ENCODE measurements around the gene DNTTIP2.
"Not testable (repeated sequence)": the region's sequence is repeated elsewhere in the genome, so short reads cannot be mapped to it uniquely, and the experiment has no call there.

Gene DNTTIP2

DNA sequence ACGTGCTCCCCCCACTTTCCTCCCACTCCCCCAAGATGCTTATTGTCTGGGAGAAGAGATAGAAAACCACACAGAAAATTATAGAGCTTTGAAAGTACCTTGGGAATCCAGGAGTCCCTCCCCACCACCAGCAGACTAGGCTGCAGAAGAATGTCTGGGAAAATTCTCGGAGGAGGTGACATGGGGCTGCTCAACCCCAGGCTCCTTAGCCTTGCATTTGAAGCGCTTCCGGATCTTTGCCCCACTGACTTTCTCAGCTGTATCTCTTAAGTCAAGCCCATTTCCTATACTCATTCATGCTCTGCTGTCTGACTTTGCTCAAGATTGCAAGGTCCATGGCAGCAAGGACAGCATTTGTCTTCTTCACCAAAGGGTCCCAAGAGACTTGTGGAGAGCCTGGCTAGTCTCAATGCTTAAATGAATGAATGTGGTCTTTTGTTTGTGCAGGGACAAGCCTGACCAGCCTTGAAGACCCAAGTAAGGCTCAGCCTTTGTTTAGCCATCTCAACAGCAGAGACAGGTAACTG, 38.0 kb downstream of the DNTTIP2 start:
- no peak for DNase-seq

- no peak for DNase-seq
Measured at GRCh38 chr1:93839753-93840152, 39.3 kb downstream of the DNTTIP2 start.

DNA sequence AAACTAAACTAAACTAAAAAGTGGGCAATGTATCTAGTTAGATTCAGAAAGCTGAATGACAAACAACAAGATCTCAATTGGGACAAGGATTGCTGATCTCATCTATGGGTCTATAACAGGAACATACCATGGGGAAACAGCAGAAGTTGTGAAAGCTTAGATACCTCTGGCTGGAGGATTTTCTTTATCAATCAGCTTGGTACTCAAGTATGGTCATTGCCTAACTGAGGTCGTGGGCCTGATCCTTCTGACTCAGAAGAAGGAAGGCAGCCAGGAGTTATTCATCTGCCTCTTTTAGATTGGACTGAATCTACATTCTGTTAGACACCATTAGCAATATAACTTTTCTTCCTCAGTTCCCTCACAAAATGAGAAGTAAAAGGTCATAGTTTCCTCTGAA, 39.7 kb downstream of the DNTTIP2 start:
- peak; percentile 76 for DNase-seq

DNA sequence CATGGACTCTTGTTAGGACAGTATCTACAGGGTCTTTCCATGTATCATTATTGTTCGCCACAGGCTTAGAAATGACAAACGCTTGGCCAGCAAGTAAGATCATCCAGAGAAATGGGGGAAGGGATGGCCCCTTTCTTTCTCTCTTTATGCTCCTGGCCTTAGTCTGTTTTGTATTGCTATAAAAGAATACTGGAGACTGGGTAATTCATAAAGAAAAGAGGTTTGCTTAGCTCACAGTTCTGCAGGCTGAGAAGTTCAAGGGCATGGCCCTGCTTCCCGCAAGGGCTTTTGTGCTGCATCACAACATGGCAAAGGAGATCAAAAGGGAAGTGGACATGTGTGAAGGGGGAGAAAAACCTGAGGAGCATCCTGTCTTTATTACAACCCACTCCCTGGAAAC, 41.0 kb downstream of the DNTTIP2 start:
- DNase-seq = no peak

DNA sequence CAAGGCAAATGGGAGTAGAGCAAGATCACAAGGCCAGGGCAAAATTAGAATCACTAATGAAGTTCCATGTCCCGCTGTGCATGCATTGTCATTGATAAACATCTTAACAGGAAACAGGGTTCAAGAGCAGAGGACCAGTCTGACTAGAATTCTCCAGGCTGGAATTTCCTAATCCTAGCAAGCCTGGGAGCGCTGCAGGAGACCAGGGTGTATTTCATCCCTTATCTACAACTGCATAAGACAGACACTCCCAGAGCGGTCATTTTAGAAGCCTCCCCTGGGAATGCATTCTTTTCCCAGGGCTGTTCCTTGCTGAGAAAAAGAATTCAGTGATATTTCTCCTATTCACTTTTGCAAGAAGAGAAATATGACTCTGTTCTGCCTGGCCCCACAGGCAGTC, 45.7 kb downstream of the DNTTIP2 start:
- DNase-seq = not testable (repeated sequence)

DNA sequence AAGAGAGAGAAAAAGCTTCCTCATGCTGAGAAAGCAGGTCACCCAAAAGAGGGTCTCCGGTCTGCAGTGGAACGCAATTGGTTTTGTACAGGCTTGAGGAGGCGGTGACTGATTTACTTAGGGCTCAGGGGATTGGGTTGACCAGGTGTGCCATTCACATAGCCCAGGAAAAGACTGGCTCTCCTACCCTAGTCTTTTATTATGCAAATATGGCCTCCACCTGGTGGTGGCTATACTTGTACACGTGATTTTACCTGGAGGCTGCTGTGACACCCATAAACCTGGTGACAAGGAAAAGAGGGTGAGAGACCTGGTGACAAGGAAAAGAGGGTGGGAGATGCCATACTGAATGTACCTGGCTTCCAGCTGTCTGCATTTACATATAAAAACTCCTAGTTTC, 49.9 kb downstream of the DNTTIP2 start:
- no peak for DNase-seq

- DNase-seq = no peak
Measured at GRCh38 chr1:93828367-93828755, 50.6 kb downstream of the DNTTIP2 start.

- peak; percentile 69 for DNase-seq
Measured at GRCh38 chr1:93827633-93828366, 51.2 kb downstream of the DNTTIP2 start.

- DNase-seq = no peak
Measured at GRCh38 chr1:93827128-93827527, 51.9 kb downstream of the DNTTIP2 start.

GRCh38 chr1:93824834-93825233, 54.2 kb downstream of the DNTTIP2 start:
- DNase-seq = no peak

DNA sequence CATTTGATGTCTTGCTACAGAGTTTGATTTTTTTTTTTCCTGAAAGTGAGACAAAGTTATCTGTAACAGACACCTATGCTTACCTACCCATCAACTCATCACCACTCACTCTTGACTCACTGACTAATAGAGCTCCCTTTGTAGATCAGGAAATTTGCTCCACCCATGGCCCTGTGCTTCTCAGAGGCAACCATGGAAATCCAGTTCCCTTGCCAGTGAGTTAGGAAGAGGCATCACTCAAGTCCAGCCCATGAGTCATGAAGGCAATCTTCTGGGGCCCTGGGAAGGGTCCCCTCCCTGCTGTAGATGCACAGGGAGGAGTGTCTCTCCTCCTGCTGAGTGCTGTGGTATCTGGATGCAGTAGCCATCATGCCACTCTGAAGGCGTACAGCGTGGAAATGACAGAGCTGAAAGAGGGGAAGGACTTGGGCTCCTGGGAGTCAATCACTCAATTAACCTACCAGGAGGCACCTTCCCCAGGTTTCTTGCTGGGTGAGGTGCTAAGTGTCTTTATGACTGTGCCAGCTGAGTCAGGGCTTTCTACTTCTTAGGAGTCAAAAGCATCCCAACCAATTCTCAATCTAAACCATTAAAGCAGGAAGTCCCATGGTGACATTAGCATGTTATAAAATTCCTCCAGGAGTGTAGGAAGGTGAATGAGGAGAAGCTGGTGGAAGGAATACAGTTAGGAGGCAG, 56.1 kb downstream of the DNTTIP2 start:
- no peak for DNase-seq

DNA sequence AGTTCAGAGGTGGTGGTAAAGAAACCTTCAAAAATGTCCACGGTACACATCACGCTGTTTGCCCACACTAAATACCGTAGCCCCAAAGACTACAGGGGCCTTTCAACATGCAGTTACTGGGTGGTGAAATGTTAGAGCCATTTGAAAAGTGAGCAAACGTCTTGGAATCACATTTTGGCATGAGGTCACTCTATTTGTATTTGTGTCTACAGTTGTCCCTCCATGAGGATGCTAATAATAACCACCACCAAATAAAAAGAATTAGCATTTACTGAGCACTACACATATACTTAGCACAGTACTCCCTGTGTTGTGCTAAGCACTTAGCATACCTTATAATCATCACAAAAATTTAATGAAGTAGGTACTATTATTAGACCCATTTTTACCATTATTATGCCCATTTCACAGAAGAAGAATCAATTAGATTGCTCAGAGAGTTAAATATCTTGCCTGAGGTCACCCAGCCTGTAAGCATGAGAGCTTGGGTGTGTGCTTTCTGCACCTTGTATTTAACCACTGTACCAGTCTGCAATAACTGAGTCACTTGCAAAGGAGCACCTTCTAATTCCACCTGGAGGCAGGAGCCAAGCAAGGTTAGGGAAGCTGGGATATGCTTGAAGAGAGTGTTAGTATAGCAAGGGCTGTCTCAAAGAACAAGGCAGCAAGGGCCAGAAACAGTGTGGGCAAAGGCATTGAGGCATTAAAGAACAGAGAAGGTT, 57.4 kb downstream of the DNTTIP2 start:
- DNase-seq = no peak

DNA sequence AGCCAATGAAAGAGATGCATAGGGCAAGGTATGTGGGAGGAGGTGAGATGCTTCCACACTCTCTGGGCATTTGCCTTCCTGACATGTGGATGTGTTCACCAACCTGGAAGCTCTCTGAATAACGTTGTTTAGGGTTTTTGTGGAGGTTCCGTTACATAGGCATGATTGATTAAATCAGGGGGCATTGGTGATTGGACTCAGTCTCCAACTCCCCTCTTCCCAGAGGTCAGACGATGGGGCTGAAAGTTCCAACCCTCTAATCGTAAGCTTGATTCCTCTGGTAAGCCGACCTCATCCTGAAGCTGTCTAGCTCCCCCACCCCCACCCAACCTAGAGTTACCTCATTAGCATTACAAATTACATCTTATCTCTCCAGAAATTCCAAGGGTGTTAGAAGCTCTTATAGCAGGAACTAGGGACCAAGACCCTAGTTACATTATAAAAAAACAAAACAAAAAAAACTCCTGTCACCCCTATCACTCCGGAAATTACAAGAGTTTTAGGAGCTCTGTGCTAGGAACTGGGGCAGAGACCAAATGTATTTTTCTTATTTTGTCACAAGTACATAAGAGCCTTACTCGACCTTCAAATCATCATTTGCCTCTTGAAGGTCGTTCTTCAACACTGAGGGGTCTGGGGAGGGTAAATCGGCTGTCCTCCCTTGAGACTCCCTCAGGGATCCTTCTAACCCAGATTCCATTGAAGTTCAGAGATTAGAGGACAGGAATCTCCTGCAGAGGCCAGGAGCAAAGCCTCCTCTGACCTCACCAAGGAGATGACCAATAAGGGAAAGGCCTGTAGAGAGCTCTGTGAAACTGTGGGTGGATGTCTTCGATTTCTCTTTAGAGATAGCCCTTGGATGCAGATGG, 58.2 kb downstream of the DNTTIP2 start:
- DNase-seq = no peak

DNA sequence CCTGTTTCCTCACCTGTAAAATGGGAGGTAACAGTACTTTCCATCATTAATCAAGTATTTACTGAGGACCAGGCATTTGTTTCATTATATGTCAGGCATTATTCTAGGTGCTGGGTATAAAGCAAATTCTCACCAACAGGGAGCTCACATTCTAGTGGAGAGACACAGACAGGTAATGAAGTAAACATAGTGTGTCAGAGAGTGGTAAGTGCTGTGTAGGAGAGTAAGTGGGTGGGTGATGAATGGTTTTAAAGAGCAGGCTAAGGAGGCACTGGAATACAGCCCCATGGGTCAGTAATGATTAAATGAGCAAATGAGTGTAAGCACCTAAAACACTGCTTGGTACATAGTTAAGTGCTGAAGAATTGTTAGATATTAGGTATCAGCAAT, 60.4 kb downstream of the DNTTIP2 start:
- DNase-seq = no peak

DNA sequence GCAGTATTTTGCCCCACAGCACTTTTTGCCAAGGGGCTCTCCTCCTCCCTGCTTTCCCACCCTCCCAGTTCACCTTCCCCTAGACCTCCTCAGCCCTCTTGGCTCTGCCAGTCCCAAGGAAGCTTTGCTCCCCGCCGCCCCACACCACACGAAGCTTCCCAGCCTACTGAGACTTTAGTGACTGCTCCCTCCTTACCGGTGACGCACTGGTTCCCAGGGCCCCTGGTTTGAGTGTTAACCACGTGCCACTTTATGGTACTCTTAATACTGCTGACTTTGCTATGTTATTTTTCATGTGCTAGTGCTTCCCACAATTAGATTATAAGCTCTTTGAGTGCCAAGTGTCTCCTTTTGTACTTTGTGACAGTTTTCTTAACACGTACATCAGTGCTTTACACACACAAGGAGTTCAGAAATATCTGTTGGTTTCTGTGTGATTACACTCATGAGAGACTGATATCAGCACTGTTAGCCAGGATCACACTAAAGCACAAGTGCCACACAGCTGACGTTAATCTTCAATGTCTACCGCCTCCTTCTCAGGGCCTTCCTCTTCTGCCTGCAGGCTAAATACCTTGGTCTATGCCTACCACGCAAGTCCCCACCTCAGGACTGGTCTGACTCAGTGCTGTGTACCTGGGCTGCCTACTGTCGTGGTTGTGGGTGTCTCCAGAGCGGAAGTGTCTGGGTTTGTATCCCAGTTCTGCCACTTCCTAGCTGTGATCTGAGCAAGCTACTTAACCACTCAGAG, 61.0 kb downstream of the DNTTIP2 start:
- DNase-seq = no peak

DNA sequence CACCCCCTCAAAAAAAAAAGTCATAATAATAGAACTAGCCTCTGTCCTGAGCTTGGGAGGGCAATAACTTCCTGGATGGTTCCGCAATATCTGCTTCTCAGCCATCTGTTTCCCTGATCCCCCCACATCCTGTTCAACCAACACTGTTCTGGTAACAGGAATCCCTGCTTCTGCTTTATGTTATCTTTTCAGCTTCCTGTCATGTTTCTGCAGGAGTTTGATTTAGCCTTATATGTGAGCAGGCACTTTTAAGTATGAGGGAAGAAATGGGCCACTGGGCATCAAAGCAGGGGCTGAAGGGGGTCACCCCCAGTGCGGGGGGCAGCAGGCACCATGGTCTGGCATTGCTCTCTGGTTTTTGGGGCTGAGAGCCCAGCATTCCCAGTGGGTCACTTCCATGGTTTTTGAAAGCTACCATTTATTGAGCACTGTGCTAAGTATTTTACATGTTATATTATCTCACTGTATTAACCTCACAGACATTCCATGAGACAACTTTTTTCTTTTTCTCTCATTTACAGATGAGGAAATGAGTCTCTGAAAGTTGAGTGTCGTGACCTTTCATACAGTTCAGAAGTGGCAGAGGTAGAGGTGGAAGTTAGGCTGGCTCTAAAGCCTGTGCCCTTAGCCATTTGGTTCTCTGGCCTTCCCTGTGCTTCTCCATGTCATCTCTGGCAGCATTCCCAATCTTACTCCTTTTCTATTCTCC, 61.9 kb downstream of the DNTTIP2 start:
- peak; percentile 70 for DNase-seq

All from EL (cell line).